H1 (cell line): ENCODE data around the gene MBNL1. TPM values are rescaled to one million over a fixed set of nuclear protein-coding genes. Genes with fewer than 3 reads are reported as not detected.

Experiments used
- CTCF ChIA-PET: fragments of 300-600 bp; sonication (Branson Sonifier 250); formaldehyde crosslinking; loops from one replicate; lab custom pipeline; 2021; ENCODE audit not compliant: partially characterized antibody; lab: Charles Lee
- POLR2A ChIA-PET: fragments of 300-600 bp; sonication (Branson Sonifier 250); formaldehyde crosslinking; loops from one replicate; lab custom pipeline; 2021; ENCODE audit warnings: inconsistent platforms; ENCODE audit not compliant: partially characterized antibody; lab: Charles Lee
- DNase-seq, 2 experiments: peaks; one replicate each; pipeline versions ENCODE4 v3.0.0 to v3.0.0-alpha.2; 2010 to 2022; ENCODE audit warnings: low spot score in 2 of 2, low read depth in 1 of 2, mixed read lengths in 1 of 2
- FAIRE-seq: peaks from 2 replicates; lab custom pipeline; 2011; peaks lifted over from hg19 to GRCh38; lab: Jason Lieb, UNC
- H2AFZ ChIP-seq: 2 replicates; pipeline ENCODE4 v1.8.1; 2012; ENCODE audit warnings: low read length, inconsistent platforms
- H2AK5ac ChIP-seq: 2 replicates; pipeline ENCODE4 v1.6.1; 2013; ENCODE audit warnings: low read depth, low read length
- H2BK120ac ChIP-seq: replicated peaks from 2 replicates; pipeline ENCODE3; 2013; ENCODE audit warnings: low read depth, low read length, inconsistent platforms
- H2BK12ac ChIP-seq: 2 replicates; pipeline ENCODE4 v1.6.1; 2013; ENCODE audit warnings: low read depth, low read length
- H2BK15ac ChIP-seq: 2 replicates; pipeline ENCODE4 v1.6.1; 2013; ENCODE audit warnings: low read length
- H2BK20ac ChIP-seq: 2 replicates; pipeline ENCODE4 v1.6.1; 2013; ENCODE audit warnings: low read length
- H2BK5ac ChIP-seq: 2 replicates; pipeline ENCODE4 v1.6.1; 2013; ENCODE audit warnings: low read depth, low read length
- H3K14ac ChIP-seq: 2 replicates; pipeline ENCODE4 v1.6.1; 2013; ENCODE audit warnings: inconsistent platforms; ENCODE audit not compliant: insufficient read length
- H3K18ac ChIP-seq: 2 replicates; pipeline ENCODE4 v1.6.1; 2013; ENCODE audit warnings: low read length; ENCODE audit errors: extremely low read depth
- H3K23ac ChIP-seq: 2 replicates; pipeline ENCODE4 v1.6.1; 2013; ENCODE audit warnings: inconsistent platforms; ENCODE audit not compliant: insufficient read length
- H3K23me2 ChIP-seq: 2 replicates; pipeline ENCODE4 v1.6.1; 2013; ENCODE audit warnings: low read depth, low read length
- H3K27ac ChIP-seq: 2 replicates; pipeline ENCODE4 v1.6.1; 2011; ENCODE audit warnings: low read depth, low read length, inconsistent platforms
- H3K27me3 ChIP-seq, 4 experiments: replicated peaks in 1 of 4; 1 replicate in 1 of 4; 2 replicates in 3 of 4; pipeline versions ENCODE4 v1.6.1 to v1.8.1; 2011 to 2013; ENCODE audit warnings: low read length in 3 of 4, mild to moderate bottlenecking in 3 of 4, inconsistent platforms in 2 of 4, mixed read lengths in 2 of 4, moderate library complexity in 1 of 4; ENCODE audit not compliant: control insufficient read depth in 3 of 4, insufficient read depth in 3 of 4; ENCODE audit errors: extremely low read depth in 1 of 4
- H3K36me3 ChIP-seq, 4 experiments: 2 replicates each; pipeline versions ENCODE4 v1.6.1 to v1.8.1; 2011 to 2013; ENCODE audit warnings: mild to moderate bottlenecking in 4 of 4, low read length in 3 of 4, moderate library complexity in 2 of 4, control low read depth in 1 of 4, inconsistent platforms in 1 of 4; ENCODE audit not compliant: insufficient read depth in 4 of 4, control insufficient read depth in 2 of 4
- H3K4ac ChIP-seq: replicated peaks from 2 replicates; pipeline ENCODE3; 2013; ENCODE audit warnings: low read length, low read depth, mixed read lengths, inconsistent platforms; ENCODE audit not compliant: insufficient read length
- H3K4me1 ChIP-seq, 4 experiments: replicated peaks in 1 of 4; 1 replicate in 1 of 4; 2 replicates in 3 of 4; pipeline versions ENCODE4 v1.6.1 to v1.8.1; 2011 to 2013; ENCODE audit warnings: low read length in 3 of 4, inconsistent platforms in 2 of 4, mixed read lengths in 1 of 4; ENCODE audit not compliant: insufficient read depth in 4 of 4, control insufficient read depth in 3 of 4
- H3K4me2 ChIP-seq, 2 experiments: 2 replicates each; pipeline versions ENCODE4 v1.6.1 to v1.8.1; 2011 to 2013; ENCODE audit warnings: low read depth in 2 of 2, low read length in 2 of 2, control low read depth in 1 of 2, inconsistent platforms in 1 of 2, mild to moderate bottlenecking in 1 of 2; ENCODE audit not compliant: insufficient read depth in 1 of 2
- H3K4me3 ChIP-seq, 4 experiments: fragments of 200-600, 300-600 bp in 1 of 4; sonication (generic), shearing (Covaris generic), sonication (Bioruptor Twin) in 1 of 4; 2 replicates each; pipeline versions ENCODE4 v1.5.1 to v1.8.1; 2011 to 2016; ENCODE audit warnings: low read length in 4 of 4, low read depth in 3 of 4, control low read depth in 2 of 4, inconsistent platforms in 2 of 4, mild to moderate bottlenecking in 2 of 4, mixed read lengths in 1 of 4, moderate library complexity in 1 of 4; ENCODE audit not compliant: insufficient read depth in 2 of 4; ENCODE audit errors: extremely low read depth in 1 of 4
- H3K56ac ChIP-seq: replicated peaks from 2 replicates; pipeline ENCODE3; 2013; ENCODE audit warnings: low read depth, mild to moderate bottlenecking, mixed read lengths, low read length, inconsistent platforms; ENCODE audit not compliant: insufficient read length
- H3K79me1 ChIP-seq: 2 replicates; pipeline ENCODE4 v1.6.1; 2013; ENCODE audit warnings: low read depth, low read length, control low read depth
- H3K79me2 ChIP-seq, 2 experiments: 2 replicates each; pipeline versions ENCODE4 v1.6.1 to v1.8.1; 2012 to 2013; ENCODE audit warnings: low read length in 2 of 2, mild to moderate bottlenecking in 2 of 2, inconsistent platforms in 1 of 2; ENCODE audit not compliant: insufficient read depth in 2 of 2, control insufficient read depth in 1 of 2
- H3K9ac ChIP-seq, 4 experiments: replicated peaks in 1 of 4; 1 replicate in 1 of 4; 2 replicates in 3 of 4; pipeline versions ENCODE4 v1.6.1 to v1.8.1; 2011 to 2013; ENCODE audit warnings: low read depth in 3 of 4, low read length in 3 of 4, control low read depth in 2 of 4, mild to moderate bottlenecking in 2 of 4, moderate library complexity in 2 of 4, inconsistent platforms in 1 of 4; ENCODE audit errors: extremely low read depth in 1 of 4
- H3K9me3 ChIP-seq, 2 experiments: 2 replicates each; pipeline versions ENCODE4 v1.6.1 to v1.8.1; 2012 to 2013; ENCODE audit warnings: mild to moderate bottlenecking in 2 of 2, moderate library complexity in 2 of 2, control low read depth in 1 of 2, inconsistent platforms in 1 of 2, low read depth in 1 of 2, low read length in 1 of 2, mixed read lengths in 1 of 2; ENCODE audit not compliant: insufficient read depth in 2 of 2
- H4K20me1 ChIP-seq, 2 experiments: replicated peaks in 1 of 2; 2 replicates each; pipeline versions ENCODE3 to v1.8.1; 2011 to 2013; ENCODE audit warnings: inconsistent platforms in 2 of 2, low read length in 2 of 2, mild to moderate bottlenecking in 1 of 2; ENCODE audit not compliant: insufficient read depth in 2 of 2, control insufficient read depth in 1 of 2
- H4K5ac ChIP-seq: 2 replicates; pipeline ENCODE4 v1.6.1; 2013; ENCODE audit warnings: low read length, low read depth, mixed read lengths, inconsistent platforms; ENCODE audit not compliant: insufficient read length
- H4K8ac ChIP-seq: 2 replicates; pipeline ENCODE4 v1.8.0; 2013; ENCODE audit warnings: mild to moderate bottlenecking, moderate library complexity, low read length, inconsistent platforms; ENCODE audit not compliant: insufficient read depth; ENCODE audit errors: extremely low read depth
- H4K91ac ChIP-seq: replicated peaks from 2 replicates; pipeline ENCODE3; 2013; ENCODE audit warnings: low read length, mixed read lengths, inconsistent platforms; ENCODE audit not compliant: insufficient read length
- CEBPB ChIP-seq: IDR thresholded peaks from 2 replicates; pipeline ENCODE4 v1.6.1; 2012; ENCODE audit warnings: low read depth, low read length
- CTBP2 ChIP-seq: IDR thresholded peaks from 2 replicates; pipeline ENCODE4 v1.7.0; 2011; ENCODE audit warnings: borderline replicate concordance, mild to moderate bottlenecking, moderate library complexity, mixed read lengths, low read length; ENCODE audit not compliant: insufficient read depth, insufficient read length
- MAFK ChIP-seq: IDR thresholded peaks from 2 replicates; pipeline ENCODE4 v1.6.1; 2012; ENCODE audit warnings: low read depth, mild to moderate bottlenecking, improper control_type of control experiment, low read length
- POLR2AphosphoS5 ChIP-seq: IDR thresholded peaks from 2 replicates; pipeline ENCODE4 v1.6.1; 2011; ENCODE audit warnings: low read depth, low read length
- WGBS, 2 experiments: shearing (Covaris generic) in 1 of 2; methylation state at CpG; one replicate each; pipeline versions ENCODE4 v1.1.6 to v1.1.7; 2013 to 2015; ENCODE audit warnings: low lambda C conversion rate in 2 of 2, mixed read lengths in 2 of 2, inconsistent platforms in 1 of 2, low coverage in 1 of 2, missing lambda C conversion rate in 1 of 2; ENCODE audit not compliant: insufficient replicate concordance in 2 of 2, insufficient coverage in 1 of 2, insufficient read length in 1 of 2; ENCODE audit errors: extremely low coverage in 1 of 2, missing lambda C conversion rate in 1 of 2; 5-methylcytosine and 5-hydroxymethylcytosine counted together
- polyA plus RNA-seq, 7 experiments: library from polyadenylated mRNA; depleted of rRNA in 3 of 7; stranded (reverse) in 5 of 7; unstranded in 2 of 7; fragments of >200 nt in 5 of 7; fragments of 200-250 nt in 2 of 7; gene quantifications; 1 replicate in 5 of 7; 2 replicates in 1 of 7; 4 replicates in 1 of 7; pipeline versions ENCODE4 v1.2.1 to v1.2.3, GENCODE V29; 2011 to 2013; ENCODE audit warnings: missing spikeins in 2 of 7, mixed read lengths in 2 of 7
- total RNA-seq: library from RNA; stranded (reverse); fragmentation: NEBNext Ultra II Directional; extraction: Animal tissue kit (Norgen Biotek cat#: 25700); gene quantifications from 2 replicates; pipeline ENCODE4 v1.2.1, GENCODE V29; 2021

The MBNL1 gene
- total and polyA plus RNA-seq, 2 of the 8 experiments (the other 6 are each of a cell fraction or from before 2014, with no cell fraction given), result 5.0 to 16.4 TPM

GRCh38 chr3:152271501-152272236, 2.9 kb downstream of the MBNL1 start:
- no peak overlapping the region for H3K27ac ChIP-seq
- no peak overlapping the region for H3K56ac ChIP-seq
- H2BK15ac ChIP-seq, result no peak overlapping the region
- no peaks in the 10 kb centered on the region for H4K20me1 ChIP-seq
- H2BK12ac ChIP-seq, result no peak overlapping the region
- no peak overlapping the region for H2BK20ac ChIP-seq
- FAIRE-seq, result no peak
- H3K9me3 ChIP-seq, result no peaks in the 10 kb centered on the region
- no peak overlapping the region; a peak in 1 of 4 replicates for H3K4me2 ChIP-seq
- TF ChIP-seq MAFK (no peak), POLR2AphosphoS5 (no peak), CEBPB (no peak), CTBP2 (no peak)
- no peak overlapping the region for H3K4me3 ChIP-seq
- H2AFZ ChIP-seq, result no peak overlapping the region
- WGBS, 2 experiments, result 90% methylated on average over 5 of the region's 5 CpGs; no CpG with 5 or more reads in 1 of the 2 experiments
- H3K4me1 ChIP-seq, result peaks cover 0 to 6% (median 2%) of the 10 kb centered on the region in 4 experiments; a peak in 3 of 7 replicates
- H3K27me3 ChIP-seq, result peaks cover 0 to 16% (median 7%) of the 10 kb centered on the region in 4 experiments; a peak in 4 of 7 replicates
- no peak overlapping the region for H4K5ac ChIP-seq
- H2BK120ac ChIP-seq, result no peak overlapping the region
- H2AK5ac ChIP-seq, result no peak overlapping the region
- no peaks in the 10 kb centered on the region; the same call in 1 of the 2 replicates for H3K79me1 ChIP-seq
- CTCF ChIA-PET, result interaction anchor here (0.7 to 0.8 kb wide), 2 partner anchors 8 to 45 kb away, joined by 3 to 4 read pairs; no protein-coding TSS in a partner anchor
- no peak overlapping the region for H3K9ac ChIP-seq
- no peak overlapping the region for H2BK5ac ChIP-seq
- no peaks in the 10 kb centered on the region; the same call in 1 of the 2 replicates for H3K23me2 ChIP-seq
- DNase-seq, result no peak
- H4K8ac ChIP-seq, result no peak overlapping the region
- no peak overlapping the region for H3K18ac ChIP-seq
- H3K4ac ChIP-seq, result no peak overlapping the region
- POLR2A ChIA-PET, result interaction anchor here (0.6 kb wide), 1 partner anchor 61 kb away, joined by 3 read pairs; no protein-coding TSS in a partner anchor
- no peak overlapping the region for H3K23ac ChIP-seq
- no peak overlapping the region for H4K91ac ChIP-seq
- no peak overlapping the region for H3K14ac ChIP-seq
- peaks cover 0 to 67% of the 10 kb centered on the region in 2 experiments; a peak in 2 of 4 replicates for H3K79me2 ChIP-seq
- no peaks in the 10 kb centered on the region for H3K36me3 ChIP-seq
